NT2/D1 (cell line): Measurements from ENCODE around the gene TMEM52.

ENCODE experiments used
- SUZ12 ChIP-seq: IDR thresholded peaks from 2 replicates; pipeline ENCODE4 v1.6.1; 2011; ENCODE audit not compliant: insufficient read length, insufficient read depth; ENCODE audit errors: extremely low read depth
- YY1 ChIP-seq: IDR thresholded peaks from 2 replicates; pipeline ENCODE4 v1.6.1; 2011; ENCODE audit not compliant: insufficient read length, insufficient read depth
- ZNF274 ChIP-seq: IDR thresholded peaks from 2 replicates; pipeline ENCODE4 v1.6.1; 2011; ENCODE audit warnings: mild to moderate bottlenecking, low read depth, low read length

- TF ChIP-seq YY1: no peak
- TF ChIP-seq ZNF274: no peak
- no peak for TF ChIP-seq SUZ12
These were observed 39.1 kb downstream of the TMEM52 start for GRCh38 chr1:1879942-1880341.
